GM10266 (cell line): Measurements from ENCODE around the gene SCGN.
A peak's percentile ranks its signal among the peaks of the same experiment; 100 is the strongest.

Experiments
- DNase-seq: peaks from one replicate; pipeline ENCODE4 v3.0.0; 2012; ENCODE audit errors: extremely low spot score
- CTCF ChIP-seq: IDR thresholded peaks from 2 replicates; pipeline ENCODE4 v1.5.1; 2012; ENCODE audit warnings: mild to moderate bottlenecking, low read depth; ENCODE audit not compliant: control insufficient read depth, insufficient read depth; ENCODE audit errors: missing control alignments

SCGN gene

GRCh38 chr6:25715794-25716193 lies 63.8 kb downstream of the SCGN start:
- TF ChIP-seq CTCF: no peak
- DNase-seq: no peak

- peak; percentile 49 for TF ChIP-seq CTCF
- DNase-seq: peak; percentile 21
Measured at GRCh38 chr6:25717866-25718740, 66.1 kb downstream of the SCGN start.

GRCh38 chr6:25726122-25726911 lies 74.3 kb downstream of the SCGN start:
- no peak for DNase-seq

GRCh38 chr6:25727028-25727427 lies 75.0 kb downstream of the SCGN start:
- TF ChIP-seq CTCF: no peak
- DNase-seq: no peak

More at GRCh38 chr6:25726122-25726911, 74.3 kb downstream of the SCGN start:
- TF ChIP-seq CTCF: no peak

- TF ChIP-seq CTCF: no peak
- no peak for DNase-seq
Measured at GRCh38 chr6:25730907-25731306, 78.9 kb downstream of the SCGN start.

- DNase-seq: no peak
- no peak for TF ChIP-seq CTCF
Measured at GRCh38 chr6:25731721-25732120, 79.7 kb downstream of the SCGN start.
